CD14-positive monocyte (primary cell): ENCODE data around the gene SAP30BP. TPM values are rescaled to one million over a fixed set of nuclear protein-coding genes. Genes with fewer than 3 reads are reported as not detected.

Experiments
- DNase-seq, 3 donors: peaks; one replicate each; pipeline ENCODE4 v3.0.0-alpha.2; 2011 to 2022
- H2AFZ ChIP-seq: 2 replicates; pipeline ENCODE4 v1.6.0; 2012; ENCODE audit warnings: mild to moderate bottlenecking, low read depth, low read length, inconsistent platforms; ENCODE audit not compliant: insufficient read depth, poor library complexity, severe bottlenecking
- H3K27ac ChIP-seq, 2 donors: 1 replicate in 1 of 2; 2 replicates in 1 of 2; pipeline ENCODE4 v1.5.1; 2012 to 2013; ENCODE audit warnings: low read length in 2 of 2, control low read depth in 1 of 2, inconsistent platforms in 1 of 2, low read depth in 1 of 2, mild to moderate bottlenecking in 1 of 2
- H3K27me3 ChIP-seq, 2 donors: one replicate each; pipeline versions ENCODE4 v1.6.0 to v1.6.1; 2011 to 2013; ENCODE audit warnings: low read length in 2 of 2; ENCODE audit not compliant: control insufficient read depth in 2 of 2, insufficient read depth in 2 of 2
- H3K36me3 ChIP-seq, 2 donors: replicated peaks in 1 of 2; 1 replicate in 1 of 2; 2 replicates in 1 of 2; pipeline versions ENCODE4 v1.5.1 to v1.6.1; 2012 to 2013; ENCODE audit warnings: low read length in 2 of 2, control low read depth in 1 of 2, inconsistent platforms in 1 of 2, mild to moderate bottlenecking in 1 of 2; ENCODE audit not compliant: insufficient read depth in 2 of 2, control insufficient read depth in 1 of 2
- H3K4me1 ChIP-seq, 2 donors: 1 replicate in 1 of 2; 2 replicates in 1 of 2; pipeline versions ENCODE4 v1.5.1 to v1.6.1; 2012 to 2013; ENCODE audit warnings: low read length in 2 of 2, control low read depth in 1 of 2, inconsistent platforms in 1 of 2, mild to moderate bottlenecking in 1 of 2, moderate library complexity in 1 of 2; ENCODE audit not compliant: insufficient read depth in 2 of 2, control insufficient read depth in 1 of 2
- H3K4me2 ChIP-seq: replicated peaks from 2 replicates; pipeline ENCODE3; 2012; ENCODE audit warnings: low read length, moderate library complexity, mild to moderate bottlenecking; ENCODE audit not compliant: poor library complexity, severe bottlenecking; ENCODE audit errors: extremely low read depth
- H3K4me3 ChIP-seq, 3 experiments: fragments of 200-600 bp in 1 of 3; sonication (generic) in 1 of 3; replicated peaks in 1 of 3; 1 replicate in 2 of 3; 2 replicates in 1 of 3; pipeline ENCODE4 v1.5.1; 2011 to 2013; ENCODE audit warnings: low read length in 3 of 3, mild to moderate bottlenecking in 3 of 3, control low read depth in 2 of 3, low read depth in 2 of 3, inconsistent platforms in 1 of 3, moderate library complexity in 1 of 3
- H3K79me2 ChIP-seq: 2 replicates; pipeline ENCODE4 v1.6.0; 2012; ENCODE audit warnings: mild to moderate bottlenecking, control low read depth, inconsistent platforms, low read length, moderate library complexity; ENCODE audit not compliant: insufficient read depth
- H3K9ac ChIP-seq: 2 replicates; pipeline ENCODE4 v1.6.0; 2017; ENCODE audit warnings: low read length, mild to moderate bottlenecking; ENCODE audit not compliant: insufficient read depth, poor library complexity, severe bottlenecking
- H3K9me3 ChIP-seq, 2 donors: replicated peaks in 1 of 2; 1 replicate in 1 of 2; 2 replicates in 1 of 2; pipeline versions ENCODE4 v1.5.1 to v1.6.1; 2012 to 2013; ENCODE audit warnings: low read length in 2 of 2, control low read depth in 1 of 2; ENCODE audit not compliant: control insufficient read depth in 1 of 2, insufficient read depth in 1 of 2
- H4K20me1 ChIP-seq: 2 replicates; pipeline ENCODE4 v1.6.0; 2012; ENCODE audit warnings: mild to moderate bottlenecking, low read length, control low read depth, moderate library complexity; ENCODE audit not compliant: insufficient read depth
- H3K27ac Mint-ChIP-seq, 7 donors: one replicate each; pipeline ENCODE4 v1.8.0; 2020; ENCODE audit warnings: mild to moderate bottlenecking in 7 of 7, mixed read lengths in 7 of 7, moderate library complexity in 6 of 7, inconsistent platforms in 2 of 7
- H3K27me3 Mint-ChIP-seq, 3 donors: one replicate each; pipeline ENCODE4 v1.8.0; 2021 to 2022; ENCODE audit warnings: low read depth in 3 of 3, mild to moderate bottlenecking in 3 of 3, mixed read lengths in 3 of 3, moderate library complexity in 3 of 3, inconsistent platforms in 1 of 3
- H3K36me3 Mint-ChIP-seq, 2 donors: one replicate each; pipeline ENCODE4 v1.8.0; 2020; ENCODE audit warnings: mixed read lengths in 2 of 2, inconsistent platforms in 1 of 2, mild to moderate bottlenecking in 1 of 2
- H3K4me1 Mint-ChIP-seq: one replicate; pipeline ENCODE4 v1.8.0; 2020; ENCODE audit warnings: mild to moderate bottlenecking, mixed read lengths
- H3K4me3 Mint-ChIP-seq, 2 donors: one replicate each; pipeline ENCODE4 v1.8.0; 2020; ENCODE audit warnings: mild to moderate bottlenecking in 2 of 2, mixed read lengths in 2 of 2, moderate library complexity in 1 of 2
- H3K9me3 Mint-ChIP-seq, 7 donors: one replicate each; pipeline ENCODE4 v1.8.0; 2020 to 2022; ENCODE audit warnings: mixed read lengths in 7 of 7, mild to moderate bottlenecking in 6 of 7, moderate library complexity in 6 of 7, inconsistent platforms in 2 of 7
- WGBS: methylation state at CpG from one replicate; pipeline ENCODE4 v1.1.5; 2013; ENCODE audit warnings: missing lambda C conversion rate; ENCODE audit not compliant: insufficient coverage; 5-methylcytosine and 5-hydroxymethylcytosine counted together
- intact Hi-C, 2 donors: fragments of 100-400 bp; cut with micrococcal nuclease; formaldehyde crosslinking; loops; one replicate each; pipeline versions ENCODE4 v1.15.0 to v1.15.1; 2023
- polyA plus RNA-seq, 3 donors: library from polyadenylated mRNA; depleted of rRNA in 1 of 3; unstranded in 2 of 3; stranded (reverse) in 1 of 3; fragments of 300-500 nt in 2 of 3; fragments of >200 nt in 1 of 3; fragmentation: Illumina TruSeq in 2 of 3; gene quantifications; 1 replicate in 2 of 3; 2 replicates in 1 of 3; pipeline ENCODE4 v1.2.3, GENCODE V29; 2012 to 2021
- TF ChIP-seq, protein P1 (sequence below): fragments of 200-600 bp; IDR thresholded peaks from one replicate; pipeline ENCODE4 v1.8.0; 2022; ENCODE audit warnings: antibody characterized with exemption, mild to moderate bottlenecking

The SAP30BP gene
- polyA plus RNA-seq, 3 donors: 43.8 to 130 (median 61.6) TPM

DNA sequence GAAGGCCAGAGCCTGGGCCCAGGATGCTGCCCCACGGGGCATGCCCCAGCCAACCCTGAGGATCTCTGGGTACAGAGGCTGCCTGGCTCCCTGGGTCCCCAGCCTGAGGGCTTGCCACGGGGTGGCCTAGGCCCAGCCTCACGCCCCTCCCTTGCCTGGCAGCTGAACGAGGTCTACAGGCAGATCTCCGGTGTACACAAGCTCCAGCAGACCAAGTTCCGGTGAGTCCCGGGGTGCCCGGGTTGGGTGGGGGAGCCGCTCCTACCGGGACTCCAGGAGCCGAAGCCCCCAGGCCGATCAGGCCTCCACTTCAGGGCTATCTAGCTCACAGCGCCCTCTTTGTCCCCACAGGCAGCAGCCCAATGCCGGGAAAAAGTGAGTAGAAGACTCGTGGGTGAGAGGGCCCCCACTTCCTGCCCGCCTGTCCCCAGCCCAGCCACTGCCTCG is 73.5 kb downstream of the SAP30BP start:
- intact Hi-C loops: loop anchor here in 1 of 2 donors (5.0 kb wide), 1 partner anchor 33 kb away; no protein-coding TSS in a partner anchor
- peaks cover 23% of the 10 kb centered on the region for H3K4me1 Mint-ChIP-seq

DNA sequence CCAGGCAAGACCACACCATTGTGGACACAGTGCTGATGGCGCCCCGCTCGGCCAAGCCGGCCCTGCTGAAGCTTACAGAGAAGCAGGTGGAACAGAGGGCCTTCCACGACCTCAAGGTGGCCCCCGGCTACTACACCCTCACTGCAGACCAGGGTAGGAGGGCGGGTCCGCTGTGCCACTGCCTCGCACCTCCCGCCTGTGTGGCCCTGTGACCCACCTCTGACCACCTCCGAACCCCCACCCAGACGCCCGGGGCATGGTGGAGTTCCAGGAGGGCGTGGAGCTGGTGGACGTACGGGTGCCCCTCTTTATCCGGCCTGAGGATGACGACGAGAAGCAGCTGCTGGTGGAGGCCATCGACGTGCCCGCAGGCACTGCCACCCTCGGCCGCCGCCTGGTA is 75.2 kb downstream of the SAP30BP start:
- Histone ChIP-seq H3K27ac (no peak overlapping the region), H3K4me3 (no peak overlapping the region), H3K9me3 (no peaks in the 10 kb centered on the region), H2AFZ (no peak overlapping the region), H3K36me3 (no peaks in the 10 kb centered on the region), H3K4me2 (no peak overlapping the region), H3K9ac (no peak overlapping the region), H3K4me1 (peaks cover 17% of the 10 kb centered on the region in 2 donors), H3K79me2 (no peaks in the 10 kb centered on the region), H3K27me3 (no peaks in the 10 kb centered on the region), H4K20me1 (no peaks in the 10 kb centered on the region)
- no peak for DNase-seq
- H3K4me3 Mint-ChIP-seq: no peak overlapping the region
- 93% methylated on average over 19 of the region's 25 CpGs for WGBS
- peak overlapping the region in 1 of 7 donors; percentile 31 for H3K27ac Mint-ChIP-seq
- intact Hi-C loops: loop anchor here in 1 of 2 donors (5.0 kb wide), 1 partner anchor 35 kb away; no protein-coding TSS in a partner anchor
- peaks cover 3% of the 10 kb centered on the region in 2 donors for H3K36me3 Mint-ChIP-seq
- H3K9me3 Mint-ChIP-seq: peaks cover 0 to 4% (median 0%) of the 10 kb centered on the region in 7 donors
- H3K4me1 Mint-ChIP-seq: peaks cover 15% of the 10 kb centered on the region
- TF ChIP-seq, protein P1, sequence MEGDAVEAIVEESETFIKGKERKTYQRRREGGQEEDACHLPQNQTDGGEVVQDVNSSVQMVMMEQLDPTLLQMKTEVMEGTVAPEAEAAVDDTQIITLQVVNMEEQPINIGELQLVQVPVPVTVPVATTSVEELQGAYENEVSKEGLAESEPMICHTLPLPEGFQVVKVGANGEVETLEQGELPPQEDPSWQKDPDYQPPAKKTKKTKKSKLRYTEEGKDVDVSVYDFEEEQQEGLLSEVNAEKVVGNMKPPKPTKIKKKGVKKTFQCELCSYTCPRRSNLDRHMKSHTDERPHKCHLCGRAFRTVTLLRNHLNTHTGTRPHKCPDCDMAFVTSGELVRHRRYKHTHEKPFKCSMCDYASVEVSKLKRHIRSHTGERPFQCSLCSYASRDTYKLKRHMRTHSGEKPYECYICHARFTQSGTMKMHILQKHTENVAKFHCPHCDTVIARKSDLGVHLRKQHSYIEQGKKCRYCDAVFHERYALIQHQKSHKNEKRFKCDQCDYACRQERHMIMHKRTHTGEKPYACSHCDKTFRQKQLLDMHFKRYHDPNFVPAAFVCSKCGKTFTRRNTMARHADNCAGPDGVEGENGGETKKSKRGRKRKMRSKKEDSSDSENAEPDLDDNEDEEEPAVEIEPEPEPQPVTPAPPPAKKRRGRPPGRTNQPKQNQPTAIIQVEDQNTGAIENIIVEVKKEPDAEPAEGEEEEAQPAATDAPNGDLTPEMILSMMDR: no peak
- peaks cover 0 to 3% (median 2%) of the 10 kb centered on the region in 3 donors for H3K27me3 Mint-ChIP-seq

More for the DNA sequence above, 73.5 kb downstream of the SAP30BP start:
- H3K9ac ChIP-seq: no peak overlapping the region
- no peaks in the 10 kb centered on the region for H3K9me3 ChIP-seq
- Mint-ChIP-seq H3K9me3 (peaks cover 0 to 4% (median 0%) of the 10 kb centered on the region in 7 donors), H3K36me3 (peaks cover 3% of the 10 kb centered on the region in 2 donors), H3K27me3 (no peaks in the 10 kb centered on the region), H3K27ac (no peak overlapping the region), H3K4me3 (no peak overlapping the region)
- H4K20me1 ChIP-seq: no peaks in the 10 kb centered on the region
- no peak overlapping the region for H3K4me3 ChIP-seq
- peaks cover 20 to 24% of the 10 kb centered on the region in 2 donors for H3K4me1 ChIP-seq
- H2AFZ ChIP-seq: no peak overlapping the region
- no peak for DNase-seq
- H3K79me2 ChIP-seq: no peaks in the 10 kb centered on the region
- H3K4me2 ChIP-seq: no peak overlapping the region
- 88% methylated on average over 14 of the region's 17 CpGs for WGBS
- H3K36me3 ChIP-seq: no peaks in the 10 kb centered on the region
- TF ChIP-seq, protein P1: no peak
- H3K27me3 ChIP-seq: no peaks in the 10 kb centered on the region
- no peak overlapping the region for H3K27ac ChIP-seq
